NT2/D1 (cell line): ENCODE measurements around the gene DMXL2.

ENCODE experiments used
- DNase-seq: peaks from one replicate; pipeline ENCODE4 v3.0.0-alpha.2; 2011; ENCODE audit warnings: low read depth, low spot score
- H3K27me3 ChIP-seq: 2 replicates; pipeline ENCODE4 v1.6.0; 2011; ENCODE audit warnings: mild to moderate bottlenecking; ENCODE audit not compliant: insufficient read length, insufficient read depth
- H3K36me3 ChIP-seq: 2 replicates; pipeline ENCODE4 v1.6.1; 2011; ENCODE audit warnings: mild to moderate bottlenecking, low read length, mixed read lengths; ENCODE audit not compliant: insufficient read depth, insufficient read length
- H3K4me1 ChIP-seq: 2 replicates; pipeline ENCODE4 v1.5.1; 2011; ENCODE audit not compliant: insufficient read depth, insufficient read length
- H3K4me3 ChIP-seq: 2 replicates; pipeline ENCODE4 v1.5.1; 2011; ENCODE audit warnings: low read depth; ENCODE audit not compliant: insufficient read length
- H3K9ac ChIP-seq: 2 replicates; pipeline ENCODE4 v1.6.0; 2011; ENCODE audit warnings: low read depth; ENCODE audit not compliant: insufficient read length
- H3K9me3 ChIP-seq: 2 replicates; pipeline ENCODE4 v1.5.1; 2011; ENCODE audit warnings: mild to moderate bottlenecking, low read length; ENCODE audit not compliant: insufficient read depth
- SUZ12 ChIP-seq: IDR thresholded peaks from 2 replicates; pipeline ENCODE4 v1.6.1; 2011; ENCODE audit not compliant: insufficient read length, insufficient read depth; ENCODE audit errors: extremely low read depth
- YY1 ChIP-seq: IDR thresholded peaks from 2 replicates; pipeline ENCODE4 v1.6.1; 2011; ENCODE audit not compliant: insufficient read length, insufficient read depth
- ZNF274 ChIP-seq: IDR thresholded peaks from 2 replicates; pipeline ENCODE4 v1.6.1; 2011; ENCODE audit warnings: mild to moderate bottlenecking, low read depth, low read length

Gene DMXL2

DNA sequence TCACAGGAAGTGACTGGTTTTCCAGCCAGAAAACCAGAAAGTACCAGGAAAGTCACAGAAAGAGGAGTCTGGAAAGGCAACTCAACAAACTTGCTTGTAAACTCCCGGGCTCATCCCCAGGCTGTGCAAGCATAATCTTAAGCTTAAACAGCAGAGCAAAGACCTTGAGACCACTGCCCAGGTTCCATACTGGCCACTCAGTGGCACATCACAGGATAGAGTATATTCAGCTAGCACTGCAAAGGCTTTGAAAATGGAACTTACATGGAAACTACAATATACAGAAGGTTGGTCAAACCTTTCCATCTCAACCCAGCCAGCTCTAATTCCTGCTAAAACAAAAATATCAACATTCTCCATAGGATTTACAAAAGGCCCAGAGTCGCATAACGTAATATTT lies 20.1 kb downstream of the DMXL2 start:
- H3K4me3 ChIP-seq: no peak overlapping the region
- no peak overlapping the region for H3K9ac ChIP-seq
- TF ChIP-seq YY1: no peak
- TF ChIP-seq SUZ12: no peak
- no peak for TF ChIP-seq ZNF274
- no peaks in the 10 kb centered on the region for H3K4me1 ChIP-seq
- no peaks in the 10 kb centered on the region for H3K27me3 ChIP-seq
- no peak for DNase-seq
- H3K36me3 ChIP-seq: no peaks in the 10 kb centered on the region
- H3K9me3 ChIP-seq: no peaks in the 10 kb centered on the region

DNA sequence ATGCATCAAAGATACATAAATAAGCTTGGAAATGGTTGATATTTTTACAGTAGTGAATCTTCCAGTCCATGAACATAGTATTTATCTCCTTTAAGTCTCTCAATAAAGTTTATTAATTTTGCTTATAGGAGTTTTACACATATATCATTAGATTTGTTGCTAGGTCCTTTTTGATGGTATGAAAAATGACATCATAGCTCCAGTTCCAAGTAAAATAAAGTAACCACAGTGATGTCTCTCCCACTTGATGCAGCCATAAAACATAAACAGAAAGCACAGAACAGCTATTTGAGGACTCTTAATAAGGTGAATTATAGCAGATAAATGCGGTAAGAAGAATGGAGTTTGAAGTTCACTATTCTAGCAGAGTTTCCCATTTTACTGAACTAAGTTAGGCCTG lies 20.8 kb downstream of the DMXL2 start:
- no peaks in the 10 kb centered on the region for H3K4me1 ChIP-seq
- no peak for DNase-seq
- H3K4me3 ChIP-seq: no peak overlapping the region

DNA sequence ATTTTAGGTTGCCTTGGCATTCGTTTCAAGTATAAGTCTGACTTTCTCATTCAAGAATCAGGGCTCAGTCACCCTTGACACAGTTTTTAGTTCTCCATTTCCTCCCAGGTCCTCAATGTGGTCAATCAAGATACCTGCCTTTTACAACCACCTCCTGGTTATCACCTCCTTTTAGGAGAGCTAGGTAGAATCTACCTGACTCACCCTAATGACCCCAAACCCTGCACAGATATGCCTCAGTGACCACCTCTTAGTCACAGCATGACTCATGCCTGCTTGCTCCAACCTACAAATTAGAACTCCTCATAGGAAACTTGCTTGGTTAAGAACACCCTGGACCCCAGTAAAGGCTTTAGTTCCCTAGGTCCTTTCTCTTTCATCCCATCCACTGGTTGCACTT lies 22.5 kb downstream of the DMXL2 start:
- Histone ChIP-seq H3K27me3 (no peaks in the 10 kb centered on the region), H3K9me3 (no peaks in the 10 kb centered on the region; the same call in 1 of the 2 replicates), H3K4me1 (no peaks in the 10 kb centered on the region), H3K36me3 (no peaks in the 10 kb centered on the region), H3K4me3 (no peak overlapping the region), H3K9ac (no peak overlapping the region)
- no peak for DNase-seq
- no peak for TF ChIP-seq ZNF274
- no peak for TF ChIP-seq YY1
- no peak for TF ChIP-seq SUZ12

More for the DNA sequence above, 20.8 kb downstream of the DMXL2 start:
- Histone ChIP-seq H3K9me3 (no peaks in the 10 kb centered on the region; the same call in 1 of the 2 replicates), H3K27me3 (no peaks in the 10 kb centered on the region), H3K36me3 (no peaks in the 10 kb centered on the region), H3K9ac (no peak overlapping the region)
- no peak for TF ChIP-seq SUZ12

DNA sequence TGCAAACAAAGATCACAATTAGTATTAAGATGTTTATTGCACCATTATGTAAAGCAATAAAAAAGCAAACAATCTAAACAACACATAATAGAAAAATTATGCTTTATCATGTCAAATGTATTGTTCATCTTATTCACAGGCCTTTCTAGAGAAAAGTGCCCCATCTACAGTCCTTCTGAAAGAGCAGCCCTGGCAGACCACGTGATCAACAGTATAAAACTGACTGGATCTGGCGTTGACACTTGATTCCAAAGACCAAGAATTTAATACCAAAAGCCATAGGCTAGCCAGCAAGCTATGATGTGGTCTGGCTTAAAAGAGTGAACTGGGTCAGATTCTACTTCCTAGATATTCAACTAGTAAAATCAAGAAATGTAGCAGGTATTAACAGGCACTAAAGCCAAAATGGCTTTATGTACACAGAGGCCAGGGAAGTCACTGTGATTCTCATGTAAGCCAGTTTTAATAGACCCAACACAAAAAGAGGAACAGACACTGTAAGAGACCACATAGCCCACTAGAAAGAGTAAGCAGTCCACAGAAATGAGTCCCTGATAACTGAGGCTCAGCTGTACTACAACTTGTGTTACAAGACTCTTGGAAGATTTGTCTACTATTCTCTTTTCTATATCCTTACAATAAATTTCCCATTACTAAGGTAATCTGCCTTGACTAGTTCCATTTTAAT lies 32.5 kb downstream of the DMXL2 start:
- H3K4me1 ChIP-seq: no peaks in the 10 kb centered on the region
- DNase-seq: no peak
- H3K9me3 ChIP-seq: peaks cover 23% of the 10 kb centered on the region
- no peak overlapping the region for H3K4me3 ChIP-seq
- TF ChIP-seq ZNF274 (no peak), YY1 (no peak), SUZ12 (no peak)
- no peak overlapping the region for H3K9ac ChIP-seq
- no peaks in the 10 kb centered on the region for H3K36me3 ChIP-seq
- H3K27me3 ChIP-seq: no peaks in the 10 kb centered on the region

DNA sequence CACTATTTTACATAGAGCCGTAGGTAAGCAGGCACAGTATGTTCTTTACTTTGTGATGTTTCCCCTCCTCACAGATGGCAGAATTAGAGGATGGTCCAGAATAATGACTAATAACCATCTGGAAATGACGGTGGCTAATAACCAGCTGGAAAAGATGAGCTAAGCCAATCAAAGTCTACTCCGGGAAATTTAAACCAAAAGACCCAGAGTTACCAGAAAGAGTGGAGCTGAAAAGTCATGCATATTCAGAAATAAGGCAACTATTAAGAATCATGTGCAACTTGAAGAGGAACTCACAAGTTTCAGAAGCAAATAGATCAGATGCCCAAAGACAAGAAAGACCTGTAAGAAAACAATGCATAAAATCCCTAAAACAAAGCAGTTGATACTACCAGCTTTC lies 33.6 kb downstream of the DMXL2 start:
- Histone ChIP-seq H3K9ac (no peak overlapping the region), H3K27me3 (no peaks in the 10 kb centered on the region), H3K4me1 (no peaks in the 10 kb centered on the region), H3K36me3 (no peaks in the 10 kb centered on the region), H3K9me3 (peaks cover 23% of the 10 kb centered on the region), H3K4me3 (no peak overlapping the region)
- DNase-seq: no peak
- no peak for TF ChIP-seq ZNF274
- TF ChIP-seq YY1: no peak
- no peak for TF ChIP-seq SUZ12

DNA sequence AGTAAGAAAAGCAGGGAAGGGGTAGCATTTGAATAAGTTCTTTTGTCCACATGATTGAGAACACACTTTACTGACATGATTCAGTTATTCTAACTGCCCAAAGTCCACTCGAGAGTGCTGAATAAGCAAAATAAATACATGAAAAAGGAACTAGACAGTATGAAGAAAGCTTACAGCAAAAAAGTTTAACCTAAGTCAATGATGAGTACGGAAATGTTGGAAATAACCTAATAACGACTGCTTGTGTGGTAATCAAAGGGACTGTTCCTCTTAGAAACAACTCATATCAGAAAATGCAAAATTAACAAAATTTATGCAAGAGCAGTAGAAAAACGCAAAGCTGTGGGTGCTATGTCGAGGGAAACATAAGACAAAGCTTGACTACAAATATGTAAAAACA lies 36.6 kb downstream of the DMXL2 start:
- no peak for DNase-seq
- H3K36me3 ChIP-seq: no peaks in the 10 kb centered on the region
- no peaks in the 10 kb centered on the region for H3K4me1 ChIP-seq
- no peak for TF ChIP-seq SUZ12
- TF ChIP-seq YY1: no peak
- no peak for TF ChIP-seq ZNF274
- no peaks in the 10 kb centered on the region for H3K27me3 ChIP-seq
- H3K9me3 ChIP-seq: peaks cover 17% of the 10 kb centered on the region
- H3K9ac ChIP-seq: no peak overlapping the region
- no peak overlapping the region for H3K4me3 ChIP-seq

DNA sequence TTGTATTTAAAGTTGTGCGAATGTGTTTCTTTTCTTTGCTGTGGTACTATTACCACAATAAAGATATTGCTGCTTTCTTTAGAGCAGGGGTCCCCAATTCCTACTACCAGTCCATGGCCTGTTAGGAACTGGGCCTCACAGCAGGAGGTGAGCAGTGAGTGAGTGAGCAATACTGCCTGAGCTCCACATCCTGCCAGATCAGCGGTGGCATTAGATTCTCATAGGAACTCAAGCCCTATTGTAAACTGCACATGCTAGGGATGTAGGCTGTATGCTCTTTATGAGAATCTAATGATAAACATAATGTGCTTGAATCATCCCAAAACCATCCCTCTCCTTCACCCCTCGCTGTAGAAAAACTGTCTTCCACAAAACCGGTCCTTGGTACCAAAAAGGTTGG lies 41.6 kb downstream of the DMXL2 start:
- Histone ChIP-seq H3K4me1 (no peaks in the 10 kb centered on the region), H3K4me3 (no peak overlapping the region), H3K36me3 (no peaks in the 10 kb centered on the region), H3K27me3 (no peaks in the 10 kb centered on the region), H3K9ac (no peak overlapping the region), H3K9me3 (no peaks in the 10 kb centered on the region)
- DNase-seq: no peak
- TF ChIP-seq YY1: no peak
- TF ChIP-seq SUZ12: no peak
- TF ChIP-seq ZNF274: no peak

DNA sequence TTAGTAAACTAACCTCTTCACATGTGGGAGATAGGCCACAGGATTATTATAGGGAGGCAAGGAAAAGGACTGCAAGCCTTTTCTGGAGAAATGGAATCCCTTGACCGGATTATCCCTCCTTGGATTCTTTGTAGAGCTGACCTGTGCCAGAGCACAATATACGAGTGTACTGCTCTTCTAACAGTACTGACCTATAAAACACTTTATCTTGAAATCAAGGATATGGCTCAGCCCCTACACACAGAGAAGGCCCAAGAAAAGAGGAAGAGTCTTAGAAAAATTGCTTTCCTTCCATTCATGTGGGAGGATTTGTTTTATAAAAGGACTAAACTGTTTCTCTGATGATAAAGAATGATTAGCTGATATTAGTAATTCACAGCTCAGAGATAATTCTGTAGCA lies 42.2 kb downstream of the DMXL2 start:
- TF ChIP-seq SUZ12 (no peak), ZNF274 (no peak), YY1 (no peak)
- no peaks in the 10 kb centered on the region for H3K27me3 ChIP-seq
- no peaks in the 10 kb centered on the region for H3K36me3 ChIP-seq
- no peak overlapping the region for H3K4me3 ChIP-seq
- H3K9ac ChIP-seq: no peak overlapping the region
- H3K9me3 ChIP-seq: no peaks in the 10 kb centered on the region
- H3K4me1 ChIP-seq: no peaks in the 10 kb centered on the region
- DNase-seq: no peak
